HG02642 (cell line): Measurements from ENCODE around the gene SACS.
"Not testable (repeated sequence)": the region's sequence is repeated elsewhere in the genome, so short reads cannot be mapped to it uniquely, and the experiment has no call there.

Source experiments
- ATAC-seq: cut with Tn5 transposase; IDR thresholded peaks from one replicate; pipeline ENCODE4 v1.9.1; 2021; ENCODE audit warnings: mild to moderate bottlenecking; ENCODE audit not compliant: unreplicated experiment, poor library complexity

SACS gene

DNA sequence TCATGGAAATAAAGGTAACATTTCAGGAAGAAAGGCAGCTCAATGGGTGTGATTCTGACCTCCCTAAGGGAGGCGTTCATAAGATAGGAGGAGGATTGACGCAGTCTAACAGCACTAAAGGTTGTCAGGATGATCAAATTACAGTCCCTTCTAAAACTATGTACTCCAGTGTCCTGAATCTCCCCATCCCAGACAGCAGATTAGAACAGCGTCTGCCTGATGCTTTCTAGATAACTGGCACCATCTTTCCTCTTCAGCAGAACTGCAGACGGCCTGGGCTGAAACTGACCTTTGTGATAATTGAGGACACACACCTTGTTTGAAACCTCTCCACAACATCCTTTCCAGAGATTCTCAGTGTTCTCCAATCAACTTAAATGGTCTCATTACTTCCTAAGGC, 25.5 kb upstream of the SACS start:
- no peak for ATAC-seq

DNA sequence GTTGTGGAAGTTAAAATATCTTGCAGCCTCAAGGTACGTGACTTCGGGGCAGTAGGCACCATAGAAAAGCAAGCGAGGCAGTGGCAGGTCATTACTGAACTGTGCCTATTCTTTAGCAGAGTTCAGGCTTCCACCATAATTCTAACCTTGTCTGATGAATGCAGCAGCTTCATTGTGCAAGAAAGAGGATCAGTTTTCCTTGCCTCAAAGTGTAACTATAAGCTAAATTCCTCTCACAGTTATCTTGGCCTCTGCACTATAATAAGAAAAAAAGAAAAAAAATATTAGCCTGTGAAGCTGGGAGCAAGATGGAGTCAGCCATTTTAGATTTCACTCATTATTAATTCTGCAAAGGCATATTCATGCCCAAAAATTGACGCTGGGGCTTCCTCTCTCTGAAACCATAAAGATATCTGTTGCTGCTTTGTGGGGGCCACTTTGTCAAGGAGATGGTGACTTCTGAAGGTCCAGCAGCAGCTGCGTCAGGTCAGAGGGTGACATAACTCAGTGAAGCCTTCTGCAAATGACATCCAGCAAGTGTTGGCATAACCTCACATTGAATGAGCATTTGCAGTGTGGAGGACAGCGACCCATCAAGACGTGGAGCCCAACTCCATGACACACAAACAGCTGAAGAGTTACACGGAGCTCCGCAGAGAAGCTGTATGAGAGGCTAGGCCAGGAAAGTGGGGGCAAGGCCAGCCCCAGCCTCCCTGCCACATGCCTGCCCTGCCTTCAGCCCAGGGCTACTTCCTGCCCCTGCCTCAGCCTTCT, 23.1 kb upstream of the SACS start:
- ATAC-seq, result no peak

DNA sequence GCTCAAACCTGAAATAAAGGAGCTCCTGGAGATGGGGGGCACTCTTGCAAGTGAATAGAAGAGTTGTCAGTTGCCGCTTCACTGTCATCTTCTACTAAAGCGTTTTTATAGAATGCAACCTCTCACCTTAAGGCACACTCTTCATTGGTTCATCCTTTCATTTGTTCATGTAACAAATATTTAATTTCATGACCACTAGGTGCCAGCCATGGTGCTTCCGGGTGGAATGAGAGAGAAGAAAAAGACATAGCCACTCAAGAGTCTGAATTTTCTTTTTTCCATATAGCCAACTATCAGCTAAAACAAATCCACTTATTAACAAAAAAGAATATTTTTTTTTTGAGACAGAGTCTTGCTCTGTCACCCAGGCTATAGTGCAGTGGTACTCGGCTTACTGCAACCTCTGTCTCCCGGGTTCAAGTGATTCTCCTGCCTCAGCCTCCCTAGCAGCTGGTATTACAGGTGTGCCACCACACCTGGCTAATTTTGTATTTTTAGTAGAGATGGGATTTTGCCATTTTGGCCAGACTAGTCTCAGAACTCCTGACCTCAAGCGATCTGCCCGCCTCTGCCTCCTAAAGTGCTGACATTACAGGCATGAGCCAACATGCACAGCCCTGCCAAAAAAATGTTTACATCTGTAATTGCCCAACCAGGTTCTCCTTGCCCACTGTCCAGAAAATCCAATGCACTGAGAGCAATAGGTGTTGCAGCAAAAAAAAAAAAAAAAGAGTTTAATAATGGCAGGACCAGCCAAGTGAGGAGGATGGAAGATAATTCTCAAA, 22.1 kb upstream of the SACS start:
- no peak for ATAC-seq

DNA sequence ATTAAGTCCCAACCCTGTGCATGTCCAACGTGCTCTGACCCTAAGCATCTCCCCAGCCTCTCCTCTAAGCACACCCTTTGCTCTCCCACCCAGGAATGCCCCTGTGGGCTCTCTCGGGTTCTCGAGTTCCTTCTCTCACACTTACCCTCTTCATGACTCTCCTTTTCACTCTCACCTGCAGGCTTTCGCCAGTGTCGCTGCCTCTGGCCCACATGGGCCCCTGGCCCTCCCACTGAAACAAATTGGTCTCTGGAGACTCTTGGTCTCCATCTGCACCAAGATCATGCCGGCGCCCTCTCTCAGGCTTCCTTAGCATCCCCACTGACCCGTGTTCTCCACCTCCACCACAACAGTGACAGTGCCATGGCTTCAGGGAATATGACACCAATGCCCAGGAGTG, 19.6 kb upstream of the SACS start:
- no peak for ATAC-seq

DNA sequence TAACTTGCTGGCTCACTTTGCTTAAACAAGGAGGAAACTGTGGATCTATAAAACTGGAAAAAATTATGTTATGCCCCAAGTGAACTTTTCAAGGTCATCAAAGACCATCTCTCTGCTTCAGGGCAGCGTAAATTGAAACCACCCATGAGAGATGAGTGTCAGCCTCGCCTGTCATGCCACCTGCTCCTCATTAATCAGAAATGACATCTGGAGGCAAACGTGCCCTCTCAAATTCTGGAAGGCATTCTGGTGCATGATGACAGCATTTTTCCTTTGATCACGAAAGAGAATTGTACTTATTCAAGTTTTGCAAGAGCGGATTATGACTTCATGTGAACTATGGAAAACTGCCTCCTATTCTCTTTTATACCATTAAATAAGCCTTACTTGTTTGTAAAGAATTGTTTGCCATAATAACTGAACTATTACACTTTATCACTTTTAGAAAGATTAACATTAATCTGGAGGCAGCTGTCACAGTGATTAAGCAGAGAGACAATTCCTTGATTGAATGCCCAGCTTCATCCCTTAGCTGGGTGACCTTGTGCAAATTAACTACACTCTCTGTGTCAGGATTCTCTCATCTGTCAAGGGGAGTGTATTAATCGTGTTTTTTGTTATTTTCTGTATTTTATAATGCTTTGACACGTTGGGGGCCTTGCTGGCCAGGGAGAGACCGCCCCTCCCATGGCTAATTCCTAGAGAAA, 17.0 kb upstream of the SACS start:
- ATAC-seq, result no peak

DNA sequence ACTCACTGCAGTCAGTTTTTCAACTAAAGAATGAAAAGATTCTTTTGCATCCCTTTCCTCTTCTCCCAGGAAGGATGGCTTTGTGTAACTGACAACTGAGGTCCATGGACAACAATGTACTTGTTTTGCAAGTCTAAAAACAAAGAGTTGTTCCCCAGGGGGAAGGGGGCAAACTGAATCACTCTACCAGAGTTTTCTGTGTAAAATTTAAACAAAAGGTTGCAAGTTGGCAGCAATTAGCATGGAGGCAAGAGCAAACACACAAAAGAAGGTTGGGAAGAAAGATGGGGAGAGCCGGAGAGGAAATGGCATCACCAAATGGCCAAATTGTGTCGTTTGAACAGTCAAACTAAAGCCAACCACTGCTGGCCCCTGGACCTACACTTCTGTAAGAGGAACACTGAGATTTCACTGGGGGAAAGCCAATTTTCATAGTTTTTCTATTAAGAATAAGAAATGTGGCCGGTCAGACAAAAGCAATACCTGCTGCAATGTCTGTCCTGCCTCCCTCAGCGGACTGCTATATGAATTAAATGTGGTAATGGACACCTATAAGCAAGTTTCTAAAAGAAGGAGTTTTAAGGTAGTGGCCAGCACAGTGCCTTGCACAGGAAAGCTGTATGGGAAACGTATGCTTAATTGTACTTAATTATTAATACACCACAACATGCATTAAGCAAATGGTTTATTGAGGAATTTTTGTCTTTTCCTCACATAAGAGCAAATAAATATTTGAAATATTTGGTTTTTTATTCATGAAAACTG, 16.1 kb upstream of the SACS start:
- no peak for ATAC-seq

DNA sequence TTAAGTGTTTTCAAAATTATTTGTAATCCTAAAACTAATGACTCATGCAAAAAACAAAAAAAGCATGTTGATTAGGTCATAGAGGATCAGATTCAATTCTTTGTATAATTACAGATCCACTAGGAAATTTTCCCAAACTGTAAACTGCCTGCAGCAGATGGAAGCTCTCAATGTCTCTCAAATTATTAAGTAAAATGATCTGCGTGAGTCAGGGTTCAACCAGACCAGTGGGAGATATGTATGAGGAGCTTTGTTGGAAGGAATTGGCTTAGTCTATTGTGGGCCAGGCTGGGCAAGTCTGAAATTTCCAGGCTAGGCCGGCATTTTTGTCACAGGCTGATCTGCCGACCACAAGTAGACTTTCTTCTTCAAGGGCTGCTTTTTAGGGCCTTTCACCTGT, 14.4 kb upstream of the SACS start:
- no peak for ATAC-seq

DNA sequence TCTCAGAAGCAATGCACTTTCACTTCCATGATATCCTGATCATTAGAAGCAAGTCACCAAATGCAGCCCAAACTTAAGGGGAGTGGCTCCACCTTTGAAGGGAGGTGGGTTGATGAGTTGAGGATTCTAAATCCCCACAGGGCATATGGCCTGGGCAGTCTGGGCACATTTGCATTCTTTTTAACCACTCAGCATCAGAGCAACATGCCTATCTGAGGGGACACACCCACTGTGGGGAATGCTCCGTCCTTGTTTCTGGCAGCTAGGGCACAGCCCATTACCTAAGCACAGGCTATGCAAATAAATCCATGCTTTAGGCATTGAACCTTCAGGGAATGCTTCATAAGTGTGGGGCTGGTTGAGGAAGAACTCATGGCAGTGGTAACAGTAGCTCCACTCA, 12.3 kb upstream of the SACS start:
- ATAC-seq, result no peak

DNA sequence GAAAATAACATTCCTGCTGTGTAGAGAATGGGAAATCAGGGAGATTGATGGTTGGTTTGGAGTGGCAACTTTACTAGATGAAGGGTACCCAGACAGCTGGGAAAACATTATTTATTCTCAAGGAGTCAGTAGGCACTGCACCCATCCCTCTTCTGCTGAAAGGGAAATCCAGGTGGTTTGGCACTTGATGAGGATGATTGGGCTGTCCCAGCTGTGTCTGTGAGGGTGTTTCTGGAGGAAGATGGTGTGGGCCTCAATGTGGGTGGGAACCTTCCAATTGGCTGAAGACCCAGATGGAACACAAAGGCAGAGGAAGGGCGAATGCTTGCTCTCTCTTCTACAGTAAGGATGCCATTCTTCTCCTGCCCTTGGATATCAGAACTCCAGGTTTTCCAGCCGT, 10.4 kb upstream of the SACS start:
- ATAC-seq, result no peak

DNA sequence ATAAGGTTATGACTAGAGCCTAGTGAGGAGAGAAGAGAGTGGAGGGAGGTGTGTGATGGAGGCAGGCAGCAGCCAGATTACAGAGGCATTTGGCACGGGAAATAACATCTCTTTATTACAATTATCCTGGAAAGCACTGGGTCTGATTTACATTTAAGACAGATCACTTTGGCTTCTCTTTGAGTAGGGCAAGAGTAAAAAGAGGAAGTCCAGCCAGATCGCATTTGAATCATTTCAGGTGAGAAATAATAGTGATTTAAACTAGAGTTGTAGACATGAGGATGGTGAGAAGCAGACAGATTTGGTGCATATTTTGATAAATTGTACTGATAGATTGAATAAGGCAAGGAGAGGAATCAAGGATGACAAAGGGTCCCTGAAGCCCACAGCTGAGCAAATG, 9.6 kb upstream of the SACS start:
- no peak for ATAC-seq

DNA sequence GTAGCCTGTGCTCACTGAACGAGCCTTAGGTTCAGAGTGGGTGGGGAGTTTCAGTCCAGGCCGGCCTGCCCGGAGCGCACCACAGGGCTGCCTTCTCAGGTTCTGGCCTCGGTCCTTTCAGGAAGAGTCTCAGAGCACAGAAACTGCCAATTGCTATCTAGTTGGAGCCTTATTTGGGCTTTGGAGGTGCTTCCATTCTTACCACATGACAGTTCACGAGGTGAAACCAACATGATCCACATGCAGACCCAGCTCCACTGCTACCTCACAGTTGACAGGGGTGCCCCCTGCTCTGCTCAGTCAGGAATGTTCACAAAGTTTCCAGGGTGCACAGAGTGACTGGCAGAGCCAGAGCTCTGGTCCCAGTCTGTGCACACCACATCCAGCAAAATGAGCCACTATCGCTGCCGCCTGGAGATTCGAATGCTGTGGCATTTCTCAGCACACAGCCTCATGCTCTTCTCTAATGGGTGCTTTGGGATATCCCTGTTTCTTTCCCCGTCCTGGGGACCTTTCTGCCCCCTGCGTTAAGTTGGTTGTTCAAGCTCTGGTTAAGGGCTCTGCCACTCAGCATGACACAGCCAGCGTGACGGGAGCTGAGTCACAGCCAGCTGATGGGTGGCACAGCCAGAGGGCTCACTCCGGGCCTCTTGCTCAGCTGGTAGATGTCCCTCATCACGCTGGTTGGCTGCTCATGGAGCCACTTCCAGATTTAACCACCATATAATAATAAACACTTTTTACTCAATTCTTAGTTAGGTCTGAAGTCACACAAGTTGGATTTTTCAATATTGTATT, 7.5 kb upstream of the SACS start:
- ATAC-seq, result no peak

DNA sequence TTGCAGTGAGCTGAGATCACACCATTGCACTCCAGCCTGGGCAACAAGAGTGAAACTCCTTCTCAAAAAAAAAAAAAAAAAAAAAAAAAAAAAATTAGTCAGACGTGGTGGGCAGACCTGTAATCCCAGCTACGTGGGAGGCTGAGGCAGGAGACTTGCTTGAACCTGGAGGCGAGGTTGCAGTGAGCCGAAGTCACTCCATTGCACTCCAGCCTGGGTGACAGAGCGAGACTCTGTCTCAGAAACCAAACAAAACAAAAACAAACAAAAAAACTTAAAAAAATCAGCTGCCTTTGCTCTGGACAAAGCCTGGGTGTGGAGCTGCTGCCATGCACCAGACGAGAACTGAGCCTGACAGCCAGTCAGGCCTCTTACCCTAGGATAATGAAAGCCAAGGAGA, 6.8 kb upstream of the SACS start:
- not testable (repeated sequence) for ATAC-seq

DNA sequence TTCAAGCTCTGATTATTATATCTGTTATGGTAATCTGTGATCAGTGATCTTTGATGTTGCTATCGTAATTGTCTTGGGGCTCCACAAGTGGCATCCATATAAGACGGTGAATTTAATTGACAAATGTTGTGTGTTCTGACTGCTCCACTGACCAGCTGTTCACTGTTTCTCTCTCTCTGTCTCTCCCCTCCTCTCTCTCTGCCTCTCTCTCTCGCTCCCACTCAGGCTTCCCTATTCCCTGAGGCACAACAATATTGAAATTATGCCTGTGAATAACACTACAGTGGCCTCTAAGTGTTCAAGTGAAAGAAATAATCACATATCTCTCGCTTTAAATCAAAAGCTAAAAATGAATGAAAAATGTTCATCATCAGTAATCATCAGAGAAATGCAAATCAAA, 4.4 kb upstream of the SACS start:
- ATAC-seq, result no peak

DNA sequence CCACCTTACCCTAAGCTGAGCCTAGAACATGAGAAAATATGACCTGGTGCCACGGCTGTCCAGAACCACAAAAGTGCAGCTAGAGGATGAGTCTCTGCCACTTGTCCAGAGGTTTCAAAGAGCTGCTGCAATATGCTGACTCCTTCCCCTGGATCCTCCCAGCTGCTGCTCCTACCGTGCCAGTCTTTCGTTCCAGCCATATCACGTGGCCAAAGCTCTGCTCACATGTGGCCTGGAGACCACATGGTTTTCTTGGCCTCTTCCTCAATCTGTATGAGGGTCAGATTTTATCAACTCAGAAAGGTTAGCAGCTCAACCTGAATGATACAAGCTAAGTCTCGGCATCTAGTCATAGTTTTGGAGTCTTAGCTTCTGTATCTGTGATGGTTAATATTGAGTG, 3.2 kb upstream of the SACS start:
- ATAC-seq, result no peak

DNA sequence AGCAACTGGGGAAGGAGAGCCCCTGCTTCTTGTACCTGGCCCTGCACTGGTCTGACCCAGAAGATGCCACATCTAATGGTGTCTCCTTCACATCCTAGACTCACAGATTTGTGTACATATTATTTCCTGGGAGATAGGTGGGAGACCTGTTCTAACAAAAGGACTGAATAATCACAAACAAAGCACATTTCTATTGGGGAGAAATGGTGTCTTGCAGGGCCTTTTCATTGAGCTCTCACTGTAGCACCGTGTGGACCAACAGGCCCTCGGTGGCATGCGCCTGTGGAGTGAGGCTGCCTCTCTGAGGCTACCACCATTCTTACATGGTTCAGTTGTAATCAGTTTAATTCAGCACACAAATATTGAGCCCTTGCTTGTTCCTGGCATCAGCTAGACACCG, 989 bp upstream of the SACS start:
- no peak for ATAC-seq

DNA sequence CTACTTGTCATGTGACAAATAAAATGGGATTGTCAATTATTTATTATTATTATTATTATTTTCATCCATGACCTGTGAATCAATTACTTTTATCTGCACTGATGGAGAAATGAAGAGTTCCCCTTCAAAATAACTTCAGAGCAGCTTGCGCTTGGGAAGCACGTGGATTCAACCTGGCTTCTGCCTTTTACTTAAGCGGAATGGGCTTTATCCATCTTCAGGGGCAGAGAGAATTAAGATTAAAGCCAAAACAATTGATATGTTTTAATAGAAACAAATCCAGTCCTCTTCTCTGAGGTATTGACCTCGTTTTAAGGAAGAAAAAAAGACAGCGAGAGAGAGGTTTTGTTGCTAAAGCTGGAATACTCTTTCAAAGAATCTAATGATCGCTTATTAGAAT, 876 bp downstream of the SACS start:
- no peak for ATAC-seq

DNA sequence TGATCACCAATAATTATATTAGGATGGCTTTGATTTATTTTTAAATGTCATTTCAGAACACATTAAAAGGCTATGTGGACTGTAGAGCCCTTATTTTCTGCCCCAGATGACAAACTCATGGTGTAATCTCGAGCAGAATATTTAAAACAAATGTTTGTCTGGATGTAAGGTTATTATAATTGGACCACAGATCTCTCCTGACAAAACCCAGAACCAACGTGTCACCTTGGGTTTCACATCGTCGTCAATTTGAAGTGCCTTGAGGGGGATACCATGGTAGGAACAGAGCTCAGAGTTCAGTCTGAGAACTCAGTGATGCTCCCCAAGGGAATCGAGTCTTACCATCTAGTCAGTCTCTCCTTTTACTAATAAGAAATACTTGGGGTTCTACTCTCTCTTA, 2.8 kb downstream of the SACS start:
- no peak for ATAC-seq

DNA sequence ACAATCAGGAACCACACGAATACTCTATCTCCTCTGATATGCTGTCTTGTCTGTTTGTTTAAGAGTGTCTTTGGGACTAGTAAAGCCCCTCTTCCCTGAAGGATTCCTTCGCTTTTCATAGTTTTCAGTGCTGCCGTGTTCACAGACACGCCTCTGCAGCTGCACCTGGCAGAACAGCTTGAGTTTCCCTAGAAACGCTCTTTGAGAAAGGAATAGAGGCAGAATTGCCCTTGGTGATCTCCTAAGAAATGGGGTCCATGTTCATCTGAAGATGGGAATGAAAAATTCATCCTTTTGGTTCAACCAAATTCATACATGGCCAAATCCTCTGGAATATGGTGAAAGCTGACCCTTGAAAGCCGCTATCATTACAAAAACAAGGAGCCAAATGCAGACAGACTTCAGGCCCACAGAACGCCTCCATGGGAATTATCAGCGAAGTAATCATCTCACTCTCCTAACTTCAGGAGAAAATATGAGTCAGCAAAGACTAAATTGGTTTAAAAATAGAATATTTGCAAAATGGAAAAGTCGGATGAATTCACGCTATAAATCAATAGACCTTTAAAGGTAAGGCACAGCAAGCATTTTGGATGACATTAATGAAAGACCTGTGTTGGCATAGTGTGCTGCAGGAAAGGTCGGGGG, 5.5 kb downstream of the SACS start:
- no peak for ATAC-seq

DNA sequence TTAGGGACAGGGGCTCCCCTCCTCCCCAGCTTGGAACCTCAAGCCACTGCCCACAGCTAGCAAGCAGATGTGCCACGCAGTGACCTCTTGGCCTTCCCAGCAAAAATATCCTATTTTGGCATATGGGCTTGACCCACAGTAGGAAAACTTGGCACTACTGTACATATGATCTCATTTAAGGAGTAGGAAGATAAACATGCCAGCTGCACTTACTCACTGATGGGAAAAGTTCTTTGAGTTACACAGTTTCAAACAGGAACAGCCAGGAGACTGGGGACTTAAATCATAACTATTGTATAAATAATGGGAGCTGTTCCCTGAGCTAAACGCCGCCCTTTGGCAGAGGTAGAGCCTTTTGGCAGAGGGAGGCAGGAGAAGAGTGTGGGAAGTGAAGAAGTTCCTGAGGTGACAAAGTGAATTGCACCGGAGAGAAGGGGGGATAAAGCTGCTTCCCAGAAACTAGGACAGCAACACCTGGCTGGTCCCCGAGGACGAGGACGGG, 6.1 kb downstream of the SACS start:
- ATAC-seq, result no peak
